SH-SY5Y (cell line): Measurements from ENCODE around the gene KRT39.

ENCODE experiments used
- GATA2 ChIP-seq: IDR thresholded peaks from 2 replicates; pipeline ENCODE4 v1.6.1; 2011; ENCODE audit warnings: mild to moderate bottlenecking, low read depth, low read length
- GATA3 ChIP-seq: IDR thresholded peaks from 2 replicates; pipeline ENCODE4 v1.6.1; 2011; ENCODE audit warnings: low read depth, mild to moderate bottlenecking, low read length, moderate library complexity

- TF ChIP-seq GATA2 = no peak
- TF ChIP-seq GATA3 = no peak
Observed at GRCh38 chr17:40984226-40984625, 17.5 kb upstream of the KRT39 start, which contains the start of gene KRT40.
